NCI-H2196 (cell line): Measurements from ENCODE around the gene SNAPC1.
"Not testable (repeated sequence)": the region's sequence is repeated elsewhere in the genome, so short reads cannot be mapped to it uniquely, and the experiment has no call there.

ENCODE experiments used
- DNase-seq: peaks from one replicate; lab custom pipeline; 2025; ENCODE audit not compliant: unreplicated experiment; lab: John Stamatoyannopoulos, UW

The SNAPC1 gene

GRCh38 chr14:61761959-61762786 is at the start of gene SNAPC1:
Gene SNAPC1 (plus strand): TSS chr14:61762420. CDS start chr14:61762461, 41 bp downstream.
- peak; percentile 98 for DNase-seq

GRCh38 chr14:61713724-61714437 is 48.3 kb upstream of the SNAPC1 start:
- no peak for DNase-seq

GRCh38 chr14:61716956-61717355 is 45.3 kb upstream of the SNAPC1 start:
- DNase-seq: no peak

GRCh38 chr14:61718039-61718438 is 44.2 kb upstream of the SNAPC1 start:
- no peak for DNase-seq

GRCh38 chr14:61719344-61720293 is 42.6 kb upstream of the SNAPC1 start:
- DNase-seq: no peak

- DNase-seq: no peak
Observed at GRCh38 chr14:61720294-61720661, 41.9 kb upstream of the SNAPC1 start.

GRCh38 chr14:61720741-61721140 is 41.5 kb upstream of the SNAPC1 start:
- no peak for DNase-seq

GRCh38 chr14:61724133-61724532 is 38.1 kb upstream of the SNAPC1 start:
- no peak for DNase-seq

GRCh38 chr14:61726778-61727658 is 35.2 kb upstream of the SNAPC1 start:
- no peak for DNase-seq

- peak; percentile 21 for DNase-seq
Observed at GRCh38 chr14:61730756-61731373, 31.4 kb upstream of the SNAPC1 start.

- DNase-seq: no peak
Observed at GRCh38 chr14:61733972-61734371, 28.2 kb upstream of the SNAPC1 start.

- no peak for DNase-seq
Observed at GRCh38 chr14:61736751-61737150, 25.5 kb upstream of the SNAPC1 start.

- no peak for DNase-seq
Observed at GRCh38 chr14:61737915-61738314, 24.3 kb upstream of the SNAPC1 start.

GRCh38 chr14:61739133-61739532 is 23.1 kb upstream of the SNAPC1 start:
- DNase-seq: no peak

- no peak for DNase-seq
Observed at GRCh38 chr14:61742371-61742770, 19.8 kb upstream of the SNAPC1 start.

GRCh38 chr14:61744238-61744637 is 18.0 kb upstream of the SNAPC1 start:
- DNase-seq: no peak

- not testable (repeated sequence) for DNase-seq
Observed at GRCh38 chr14:61746346-61746745, 15.9 kb upstream of the SNAPC1 start.

GRCh38 chr14:61746881-61747280 is 15.3 kb upstream of the SNAPC1 start:
- no peak for DNase-seq

GRCh38 chr14:61747342-61747741 is 14.9 kb upstream of the SNAPC1 start:
- DNase-seq: no peak

- DNase-seq: no peak
Observed at GRCh38 chr14:61749264-61749663, 13.0 kb upstream of the SNAPC1 start.
